DND-41 (cell line): ENCODE results near the gene AANAT.
"Not testable (repeated sequence)": the region's sequence is repeated elsewhere in the genome, so short reads cannot be mapped to it uniquely, and the experiment has no call there.

Source experiments
- ATAC-seq: fragments of 200-7000 bp; cut with Tn5 transposase; 3 replicates; pipeline ENCODE4 v1.9.1; 2021; ENCODE audit warnings: low read depth; ENCODE audit not compliant: insufficient read depth
- DNase-seq: peaks from one replicate; pipeline ENCODE4 v3.0.0-alpha.2; 2020
- H2AFZ ChIP-seq: 2 replicates; pipeline ENCODE4 v1.6.0; 2012; ENCODE audit warnings: low read depth, low read length
- H3K27ac ChIP-seq: 2 replicates; pipeline ENCODE4 v1.5.1; 2012; ENCODE audit warnings: low read length, inconsistent platforms
- H3K27me3 ChIP-seq: fragments of 200-600 bp; sonication (generic); 2 replicates; pipeline ENCODE4 v1.6.0; 2012; ENCODE audit warnings: low read length, mild to moderate bottlenecking, inconsistent platforms; ENCODE audit not compliant: insufficient read depth, poor library complexity
- H3K36me3 ChIP-seq: 2 replicates; pipeline ENCODE4 v1.5.1; 2012; ENCODE audit warnings: low read length, inconsistent platforms; ENCODE audit not compliant: insufficient read depth
- H3K4me1 ChIP-seq: 2 replicates; pipeline ENCODE4 v1.5.1; 2012; ENCODE audit warnings: mild to moderate bottlenecking, low read length; ENCODE audit not compliant: insufficient read depth
- H3K4me2 ChIP-seq: 2 replicates; pipeline ENCODE4 v1.6.0; 2012; ENCODE audit warnings: mild to moderate bottlenecking, moderate library complexity, low read length, inconsistent platforms; ENCODE audit not compliant: insufficient read depth
- H3K4me3 ChIP-seq, 2 experiments: fragments of 200-600 bp in 1 of 2; shearing (Covaris generic) in 1 of 2; 2 replicates each; pipeline ENCODE4 v1.5.1; 2012 to 2016; ENCODE audit warnings: inconsistent platforms in 2 of 2, low read length in 2 of 2, mild to moderate bottlenecking in 2 of 2, low read depth in 1 of 2, moderate library complexity in 1 of 2
- H3K79me2 ChIP-seq: 2 replicates; pipeline ENCODE4 v1.6.0; 2012; ENCODE audit warnings: low read length, inconsistent platforms; ENCODE audit not compliant: insufficient read depth
- H3K9ac ChIP-seq: 2 replicates; pipeline ENCODE4 v1.6.0; 2012; ENCODE audit warnings: low read depth, mild to moderate bottlenecking, inconsistent platforms, low read length, moderate library complexity
- H3K9me3 ChIP-seq: 2 replicates; pipeline ENCODE4 v1.5.1; 2012; ENCODE audit warnings: low read length, moderate library complexity, mild to moderate bottlenecking, inconsistent platforms; ENCODE audit not compliant: insufficient read depth, severe bottlenecking
- H4K20me1 ChIP-seq: 2 replicates; pipeline ENCODE4 v1.6.0; 2012; ENCODE audit warnings: low read length; ENCODE audit not compliant: insufficient read depth
- EZH2 ChIP-seq: IDR thresholded peaks from 3 replicates; pipeline ENCODE4 v1.6.1; 2012; ENCODE audit warnings: borderline replicate concordance, low read depth, mild to moderate bottlenecking, moderate library complexity, low read length, inconsistent platforms; ENCODE audit not compliant: severe bottlenecking
- TF ChIP-seq, protein P1 (sequence below): IDR thresholded peaks from 2 replicates; pipeline ENCODE4 v1.5.1; 2012; ENCODE audit warnings: borderline replicate concordance, low read length, moderate library complexity, mild to moderate bottlenecking; ENCODE audit not compliant: poor library complexity, severe bottlenecking; ENCODE audit errors: extremely low read depth

AANAT gene

GRCh38 chr17:76511668-76512365 lies 44.4 kb downstream of the AANAT start:
- ATAC-seq = no peak

DNA sequence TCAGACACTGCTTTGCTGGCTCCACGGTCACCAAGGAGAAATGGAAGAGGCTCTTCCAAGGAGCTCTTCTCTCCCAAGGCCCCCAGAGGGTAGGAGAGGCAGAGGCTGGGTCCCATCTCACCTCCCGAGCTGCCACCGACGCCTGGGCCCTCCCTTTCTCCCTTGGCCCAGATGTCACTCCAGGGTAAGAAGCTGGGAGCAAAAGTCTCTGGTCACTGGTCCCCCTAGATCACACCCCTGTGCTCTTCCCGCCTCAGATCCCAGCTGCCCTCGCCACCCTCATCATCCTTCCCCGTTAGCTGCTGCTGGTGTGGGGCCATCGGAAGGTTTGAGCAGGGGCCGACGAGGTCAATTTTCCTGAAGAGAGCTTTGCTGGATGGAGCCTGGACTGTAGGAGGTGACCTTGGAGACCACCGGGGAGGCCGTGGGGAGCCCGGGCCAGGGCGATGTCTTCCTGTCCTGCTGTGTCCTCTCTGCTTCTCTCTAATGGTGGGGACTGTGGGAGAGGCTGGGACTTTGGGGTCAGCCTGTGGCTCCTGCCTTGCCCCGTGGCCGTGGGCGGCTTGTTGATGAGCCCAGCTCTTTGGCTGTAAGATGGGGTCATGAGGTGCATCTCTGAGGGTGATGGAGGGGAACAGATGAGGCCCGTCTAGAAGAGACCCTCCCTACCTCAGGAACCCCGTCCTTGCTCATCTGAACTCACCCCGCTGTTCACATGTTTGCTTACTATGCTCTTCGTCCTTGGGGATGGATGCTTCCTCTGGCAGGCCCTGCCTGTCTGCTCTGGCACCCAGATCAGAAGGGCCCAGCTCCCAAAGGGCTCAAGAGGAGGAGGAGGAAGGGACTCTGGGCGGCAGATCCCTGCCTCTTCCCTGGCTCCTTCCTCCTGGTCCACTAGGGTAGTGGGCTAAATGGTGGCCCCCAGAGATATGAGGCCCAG lies 45.2 kb downstream of the AANAT start:
- H3K9ac ChIP-seq = no peak overlapping the region
- no peaks in the 10 kb centered on the region for H3K36me3 ChIP-seq
- H3K27ac ChIP-seq = no peak overlapping the region
- H3K27me3 ChIP-seq = peaks cover 5% of the 10 kb centered on the region
- H4K20me1 ChIP-seq = no peaks in the 10 kb centered on the region
- no peaks in the 10 kb centered on the region for H3K79me2 ChIP-seq
- ATAC-seq (no peak), DNase-seq (no peak)
- no peak for TF ChIP-seq EZH2
- TF ChIP-seq, protein P1, sequence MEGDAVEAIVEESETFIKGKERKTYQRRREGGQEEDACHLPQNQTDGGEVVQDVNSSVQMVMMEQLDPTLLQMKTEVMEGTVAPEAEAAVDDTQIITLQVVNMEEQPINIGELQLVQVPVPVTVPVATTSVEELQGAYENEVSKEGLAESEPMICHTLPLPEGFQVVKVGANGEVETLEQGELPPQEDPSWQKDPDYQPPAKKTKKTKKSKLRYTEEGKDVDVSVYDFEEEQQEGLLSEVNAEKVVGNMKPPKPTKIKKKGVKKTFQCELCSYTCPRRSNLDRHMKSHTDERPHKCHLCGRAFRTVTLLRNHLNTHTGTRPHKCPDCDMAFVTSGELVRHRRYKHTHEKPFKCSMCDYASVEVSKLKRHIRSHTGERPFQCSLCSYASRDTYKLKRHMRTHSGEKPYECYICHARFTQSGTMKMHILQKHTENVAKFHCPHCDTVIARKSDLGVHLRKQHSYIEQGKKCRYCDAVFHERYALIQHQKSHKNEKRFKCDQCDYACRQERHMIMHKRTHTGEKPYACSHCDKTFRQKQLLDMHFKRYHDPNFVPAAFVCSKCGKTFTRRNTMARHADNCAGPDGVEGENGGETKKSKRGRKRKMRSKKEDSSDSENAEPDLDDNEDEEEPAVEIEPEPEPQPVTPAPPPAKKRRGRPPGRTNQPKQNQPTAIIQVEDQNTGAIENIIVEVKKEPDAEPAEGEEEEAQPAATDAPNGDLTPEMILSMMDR = no peak
- H3K4me2 ChIP-seq = no peak overlapping the region
- peaks cover 7% of the 10 kb centered on the region for H3K4me1 ChIP-seq
- H3K4me3 ChIP-seq = no peak overlapping the region
- H2AFZ ChIP-seq = no peak overlapping the region
- no peaks in the 10 kb centered on the region for H3K9me3 ChIP-seq

More at GRCh38 chr17:76511668-76512365, 44.4 kb downstream of the AANAT start:
- Histone ChIP-seq H3K79me2 (no peaks in the 10 kb centered on the region), H3K27ac (no peak overlapping the region), H4K20me1 (no peaks in the 10 kb centered on the region), H3K4me2 (no peak overlapping the region), H2AFZ (no peak overlapping the region), H3K9ac (no peak overlapping the region), H3K27me3 (peaks cover 11% of the 10 kb centered on the region), H3K9me3 (no peaks in the 10 kb centered on the region), H3K36me3 (no peaks in the 10 kb centered on the region), H3K4me1 (peaks cover 7% of the 10 kb centered on the region), H3K4me3 (no peak overlapping the region)
- DNase-seq = no peak
- no peak for TF ChIP-seq EZH2
- TF ChIP-seq, protein P1 = no peak

GRCh38 chr17:76513306-76513692 lies 45.9 kb downstream of the AANAT start:
- DNase-seq (no peak), ATAC-seq (no peak)
- Histone ChIP-seq H2AFZ (no peak overlapping the region), H3K27ac (no peak overlapping the region), H3K4me2 (no peak overlapping the region), H3K27me3 (no peaks in the 10 kb centered on the region), H3K79me2 (no peaks in the 10 kb centered on the region), H3K9me3 (no peaks in the 10 kb centered on the region), H3K4me1 (peaks cover 7% of the 10 kb centered on the region), H3K4me3 (no peak overlapping the region), H4K20me1 (no peaks in the 10 kb centered on the region), H3K9ac (no peak overlapping the region), H3K36me3 (no peaks in the 10 kb centered on the region)
- TF ChIP-seq, protein P1 = no peak
- no peak for TF ChIP-seq EZH2

DNA sequence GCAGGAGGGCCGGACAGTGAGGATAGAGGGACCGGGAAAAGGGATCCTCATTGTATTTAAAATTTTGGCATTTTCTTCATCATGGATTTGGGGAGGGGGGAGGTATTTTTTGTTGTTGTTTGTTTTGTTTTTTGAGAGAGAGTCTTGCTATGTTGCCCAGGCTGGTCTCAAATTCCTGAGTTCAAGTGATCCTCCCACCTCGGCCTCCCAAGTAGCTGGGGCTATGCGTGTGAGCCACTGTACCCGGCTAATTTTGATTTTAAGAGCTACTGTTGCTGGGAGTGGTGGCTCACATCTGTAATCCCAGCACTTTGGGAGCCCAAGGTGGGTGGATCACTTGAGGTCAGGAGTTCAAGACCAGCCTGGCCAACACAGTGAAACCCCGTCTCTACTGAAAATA lies 47.0 kb downstream of the AANAT start:
- not testable (repeated sequence) for H3K9ac ChIP-seq, H3K27ac ChIP-seq, H3K27me3 ChIP-seq, H3K9me3 ChIP-seq, H4K20me1 ChIP-seq, ATAC-seq, H3K4me1 ChIP-seq, H3K36me3 ChIP-seq, H2AFZ ChIP-seq, H3K4me3 ChIP-seq, H3K79me2 ChIP-seq, H3K4me2 ChIP-seq, DNase-seq
